Mucosa of rectum (tissue), 2 donors: ENCODE data around the gene VOPP1.

ENCODE experiments used
- H3K27ac ChIP-seq, 2 donors: one replicate each; pipeline ENCODE4 v1.7.0; 2013; ENCODE audit warnings: inconsistent platforms in 2 of 2, low read depth in 2 of 2, low read length in 2 of 2
- H3K27me3 ChIP-seq, 2 donors: one replicate each; pipeline ENCODE4 v1.7.0; 2013; ENCODE audit warnings: low read length in 2 of 2; ENCODE audit not compliant: control insufficient read depth in 2 of 2, insufficient read depth in 2 of 2
- H3K36me3 ChIP-seq, 2 donors: one replicate each; pipeline ENCODE4 v1.7.0; 2013; ENCODE audit warnings: low read length in 2 of 2; ENCODE audit not compliant: control insufficient read depth in 2 of 2, insufficient read depth in 2 of 2
- H3K4me1 ChIP-seq, 2 donors: one replicate each; pipeline ENCODE4 v1.7.0; 2013; ENCODE audit warnings: low read length in 2 of 2, mild to moderate bottlenecking in 1 of 2; ENCODE audit not compliant: control insufficient read depth in 2 of 2, insufficient read depth in 2 of 2
- H3K4me3 ChIP-seq, 2 donors: one replicate each; pipeline ENCODE4 v1.7.0; 2013; ENCODE audit warnings: low read length in 2 of 2
- H3K9ac ChIP-seq, 2 donors: one replicate each; pipeline ENCODE4 v1.7.0; 2013; ENCODE audit warnings: low read length in 2 of 2, low read depth in 1 of 2, mild to moderate bottlenecking in 1 of 2
- H3K9me3 ChIP-seq, 2 donors: one replicate each; pipeline ENCODE4 v1.7.0; 2013; ENCODE audit warnings: low read length in 2 of 2; ENCODE audit not compliant: control insufficient read depth in 2 of 2
- donor health status: healthy.
- donor health status: Normal muscosa, but diverticular disease.

Gene VOPP1

GRCh38 chr7:55432939-55433784 is 139.1 kb downstream of the VOPP1 start:
- Histone ChIP-seq H3K9ac (no peak overlapping the region), H3K27ac (peak overlapping the region in 1 of 2 donors; percentile 41), H3K36me3 (no peaks in the 10 kb centered on the region), H3K4me1 (peaks cover 15 to 19% of the 10 kb centered on the region in 2 donors), H3K27me3 (no peaks in the 10 kb centered on the region), H3K9me3 (no peaks in the 10 kb centered on the region), H3K4me3 (no peak overlapping the region)

GRCh38 chr7:55432506-55432905 is 139.8 kb downstream of the VOPP1 start:
- peaks cover 15 to 19% of the 10 kb centered on the region in 2 donors for H3K4me1 ChIP-seq
- peak overlapping the region; percentile 39 to 41 for H3K27ac ChIP-seq
- no peak overlapping the region for H3K4me3 ChIP-seq
- no peaks in the 10 kb centered on the region for H3K36me3 ChIP-seq
- no peaks in the 10 kb centered on the region for H3K27me3 ChIP-seq
- H3K9me3 ChIP-seq: no peaks in the 10 kb centered on the region
- H3K9ac ChIP-seq: no peak overlapping the region

- Histone ChIP-seq H3K27me3 (no peaks in the 10 kb centered on the region), H3K4me3 (peak overlapping the region in 1 of 2 donors; percentile 17), H3K4me1 (peaks cover 15 to 19% of the 10 kb centered on the region in 2 donors), H3K36me3 (no peaks in the 10 kb centered on the region), H3K9ac (peak overlapping the region; percentile 13 to 43), H3K27ac (peak overlapping the region; percentile 69 to 78), H3K9me3 (no peaks in the 10 kb centered on the region)
Measured at GRCh38 chr7:55431898-55432297, 140.4 kb downstream of the VOPP1 start.

- H3K27ac ChIP-seq: no peak overlapping the region
- H3K36me3 ChIP-seq: peaks cover 6 to 13% of the 10 kb centered on the region in 2 donors
- no peak overlapping the region for H3K4me3 ChIP-seq
- peaks cover 15 to 19% of the 10 kb centered on the region in 2 donors for H3K4me1 ChIP-seq
- no peaks in the 10 kb centered on the region for H3K27me3 ChIP-seq
- H3K9ac ChIP-seq: no peak overlapping the region
- H3K9me3 ChIP-seq: no peaks in the 10 kb centered on the region
Measured at GRCh38 chr7:55429835-55430499, 142.3 kb downstream of the VOPP1 start.

GRCh38 chr7:55427800-55428199 is 144.5 kb downstream of the VOPP1 start:
- Histone ChIP-seq H3K36me3 (peaks cover 6 to 13% of the 10 kb centered on the region in 2 donors), H3K9me3 (no peaks in the 10 kb centered on the region), H3K4me1 (peaks cover 12 to 14% of the 10 kb centered on the region in 2 donors), H3K9ac (no peak overlapping the region), H3K4me3 (no peak overlapping the region), H3K27me3 (no peaks in the 10 kb centered on the region), H3K27ac (no peak overlapping the region)

- no peak overlapping the region for H3K4me3 ChIP-seq
- no peaks in the 10 kb centered on the region for H3K27me3 ChIP-seq
- H3K36me3 ChIP-seq: peaks cover 6 to 13% of the 10 kb centered on the region in 2 donors
- no peaks in the 10 kb centered on the region for H3K9me3 ChIP-seq
- H3K27ac ChIP-seq: no peak overlapping the region
- H3K4me1 ChIP-seq: peaks cover 10 to 12% of the 10 kb centered on the region in 2 donors
- H3K9ac ChIP-seq: no peak overlapping the region
Measured at GRCh38 chr7:55427342-55427741, 145.0 kb downstream of the VOPP1 start.

GRCh38 chr7:55426676-55427075 is 145.6 kb downstream of the VOPP1 start:
- Histone ChIP-seq H3K27ac (no peak overlapping the region), H3K9me3 (no peaks in the 10 kb centered on the region), H3K4me3 (no peak overlapping the region), H3K4me1 (peaks cover 5 to 10% of the 10 kb centered on the region in 2 donors), H3K27me3 (no peaks in the 10 kb centered on the region), H3K9ac (no peak overlapping the region), H3K36me3 (peaks cover 6 to 13% of the 10 kb centered on the region in 2 donors)

- Histone ChIP-seq H3K27ac (no peak overlapping the region), H3K36me3 (peaks cover 6 to 13% of the 10 kb centered on the region in 2 donors), H3K27me3 (no peaks in the 10 kb centered on the region), H3K9ac (no peak overlapping the region), H3K9me3 (no peaks in the 10 kb centered on the region), H3K4me1 (peaks cover 0 to 1% of the 10 kb centered on the region in 2 donors), H3K4me3 (no peak overlapping the region)
Measured at GRCh38 chr7:55425141-55425752, 147.1 kb downstream of the VOPP1 start.

GRCh38 chr7:55423891-55424290 is 148.4 kb downstream of the VOPP1 start:
- H3K36me3 ChIP-seq: peaks cover 6 to 13% of the 10 kb centered on the region in 2 donors
- no peaks in the 10 kb centered on the region for H3K9me3 ChIP-seq
- H3K9ac ChIP-seq: no peak overlapping the region
- no peaks in the 10 kb centered on the region for H3K27me3 ChIP-seq
- H3K27ac ChIP-seq: no peak overlapping the region
- H3K4me3 ChIP-seq: no peak overlapping the region
- no peaks in the 10 kb centered on the region for H3K4me1 ChIP-seq

GRCh38 chr7:55423277-55423711 is 149.0 kb downstream of the VOPP1 start:
- no peak overlapping the region for H3K27ac ChIP-seq
- H3K9me3 ChIP-seq: no peaks in the 10 kb centered on the region
- no peak overlapping the region for H3K9ac ChIP-seq
- no peak overlapping the region for H3K4me3 ChIP-seq
- peaks cover 6 to 13% of the 10 kb centered on the region in 2 donors for H3K36me3 ChIP-seq
- no peaks in the 10 kb centered on the region for H3K27me3 ChIP-seq
- H3K4me1 ChIP-seq: no peaks in the 10 kb centered on the region
